ENCODE results near the gene ZC3H12A. TPM values are rescaled to one million over a fixed set of nuclear protein-coding genes. Genes with fewer than 3 reads are reported as not detected.
A peak's percentile ranks its signal among the peaks of the same experiment; 100 is the strongest.

ZC3H12A gene
- total RNA-seq, 1 experiment from 2014 or later, result 51.4 TPM

DNA sequence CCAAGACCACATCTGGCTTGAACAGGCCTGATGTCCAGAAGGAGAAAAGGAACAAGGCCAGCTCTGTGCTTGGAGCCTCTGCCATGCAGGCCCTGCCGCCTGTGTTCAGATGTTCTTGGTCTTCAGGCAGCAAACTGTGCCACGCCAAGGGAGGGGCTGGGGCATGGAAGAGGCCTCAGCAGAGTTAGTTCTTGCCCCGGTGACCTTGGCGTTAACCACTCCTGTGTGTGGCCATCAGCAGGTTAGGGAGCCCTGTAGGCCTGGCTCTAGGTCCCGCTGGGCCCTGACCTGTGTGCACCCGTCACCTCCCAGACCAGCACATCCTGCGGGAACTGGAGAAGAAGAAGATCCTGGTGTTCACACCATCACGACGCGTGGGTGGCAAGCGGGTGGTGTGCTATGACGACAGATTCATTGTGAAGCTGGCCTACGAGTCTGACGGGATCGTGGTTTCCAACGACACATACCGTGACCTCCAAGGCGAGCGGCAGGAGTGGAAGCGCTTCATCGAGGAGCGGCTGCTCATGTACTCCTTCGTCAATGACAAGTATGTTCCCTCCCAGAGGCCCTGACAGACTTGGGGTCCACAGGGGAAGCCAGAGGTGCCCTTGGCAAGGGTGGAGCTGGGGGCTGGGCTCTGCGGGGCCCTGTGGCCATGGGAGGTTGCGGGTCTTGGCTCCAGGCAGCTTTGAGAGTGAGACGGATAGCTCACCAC is 7.1 kb downstream of the ZC3H12A start:
- Mint-ChIP-seq H3K27me3 (ENCODE audit: insufficient read depth, unreplicated experiment) (no peaks in the 10 kb centered on the region), H3K4me3 (ENCODE audit: unreplicated experiment) (no peak overlapping the region), H3K27ac (ENCODE audit: low read depth, unreplicated experiment) (peak overlapping the region; percentile 84), H3K9me3 (ENCODE audit: unreplicated experiment) (no peaks in the 10 kb centered on the region), H3K4me1 (ENCODE audit: insufficient read depth, unreplicated experiment) (peaks cover 34% of the 10 kb centered on the region), H3K36me3 (ENCODE audit: insufficient read depth, unreplicated experiment) (peaks cover 94% of the 10 kb centered on the region)
- POLR2A ChIA-PET, result interaction anchor here (0.7 to 1.5 kb wide), 4 partner anchors 10 to 508 kb away, joined by 3 to 4 read pairs (median 4); partner anchors contain the start of gene SF3A3
- intact Hi-C loops (cut with micrococcal nuclease), result no loop called here
- TF ChIP-seq, protein P1, sequence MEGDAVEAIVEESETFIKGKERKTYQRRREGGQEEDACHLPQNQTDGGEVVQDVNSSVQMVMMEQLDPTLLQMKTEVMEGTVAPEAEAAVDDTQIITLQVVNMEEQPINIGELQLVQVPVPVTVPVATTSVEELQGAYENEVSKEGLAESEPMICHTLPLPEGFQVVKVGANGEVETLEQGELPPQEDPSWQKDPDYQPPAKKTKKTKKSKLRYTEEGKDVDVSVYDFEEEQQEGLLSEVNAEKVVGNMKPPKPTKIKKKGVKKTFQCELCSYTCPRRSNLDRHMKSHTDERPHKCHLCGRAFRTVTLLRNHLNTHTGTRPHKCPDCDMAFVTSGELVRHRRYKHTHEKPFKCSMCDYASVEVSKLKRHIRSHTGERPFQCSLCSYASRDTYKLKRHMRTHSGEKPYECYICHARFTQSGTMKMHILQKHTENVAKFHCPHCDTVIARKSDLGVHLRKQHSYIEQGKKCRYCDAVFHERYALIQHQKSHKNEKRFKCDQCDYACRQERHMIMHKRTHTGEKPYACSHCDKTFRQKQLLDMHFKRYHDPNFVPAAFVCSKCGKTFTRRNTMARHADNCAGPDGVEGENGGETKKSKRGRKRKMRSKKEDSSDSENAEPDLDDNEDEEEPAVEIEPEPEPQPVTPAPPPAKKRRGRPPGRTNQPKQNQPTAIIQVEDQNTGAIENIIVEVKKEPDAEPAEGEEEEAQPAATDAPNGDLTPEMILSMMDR (IDR thresholded peaks at IDR 0.05; ENCODE audit: unreplicated experiment), result no peak
- CTCF ChIA-PET, result interaction anchor here (0.6 to 1.5 kb wide), 3 partner anchors 15 to 1113 kb away, joined by 3 to 6 read pairs (median 5); no protein-coding TSS in a partner anchor
- no TSS peak for BruUV-seq (replicated peaks)
- DNase-seq (ENCODE audit: unreplicated experiment), result peak; percentile 18

DNA sequence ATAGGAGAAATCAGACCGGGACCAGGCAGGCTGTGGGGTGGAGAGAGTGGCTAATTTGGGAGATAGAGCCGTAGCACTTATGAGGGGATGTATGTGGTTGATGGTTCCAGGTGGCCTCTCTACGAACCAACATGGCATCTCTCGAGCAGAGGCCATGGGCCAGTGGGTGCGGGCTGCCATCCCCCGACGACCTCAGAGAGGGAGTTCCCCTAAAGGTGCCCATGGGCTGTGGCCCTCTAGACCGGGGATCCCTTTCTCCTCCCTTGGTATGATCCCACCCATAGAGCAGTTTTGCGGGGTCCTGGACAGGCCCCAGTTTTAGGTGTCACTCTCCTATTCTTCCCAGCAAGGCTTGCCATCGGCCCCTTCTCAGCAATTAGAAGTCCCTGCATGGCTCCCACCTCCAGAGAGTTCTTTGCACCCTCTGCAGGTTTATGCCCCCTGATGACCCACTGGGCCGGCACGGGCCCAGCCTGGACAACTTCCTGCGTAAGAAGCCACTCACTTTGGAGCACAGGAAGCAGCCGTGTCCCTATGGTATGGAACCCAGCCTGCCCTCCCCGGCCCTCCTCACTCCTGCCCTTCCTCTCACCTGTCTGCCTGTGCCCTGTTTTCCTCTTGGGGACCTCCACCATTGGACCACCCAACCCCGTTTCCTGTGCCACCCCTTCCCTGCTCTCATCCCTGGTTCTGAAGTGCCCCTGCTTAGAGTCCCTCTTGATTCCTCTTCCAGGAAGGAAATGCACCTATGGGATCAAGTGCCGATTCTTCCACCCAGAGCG is 7.8 kb downstream of the ZC3H12A start:
- Mint-ChIP-seq H3K9me3 (ENCODE audit: unreplicated experiment) (no peaks in the 10 kb centered on the region), H3K4me3 (ENCODE audit: unreplicated experiment) (peak overlapping the region; percentile 53), H3K4me1 (ENCODE audit: insufficient read depth, unreplicated experiment) (peaks cover 41% of the 10 kb centered on the region), H3K27ac (ENCODE audit: low read depth, unreplicated experiment) (peak overlapping the region; percentile 84), H3K36me3 (ENCODE audit: insufficient read depth, unreplicated experiment) (peaks cover 89% of the 10 kb centered on the region), H3K27me3 (ENCODE audit: insufficient read depth, unreplicated experiment) (no peaks in the 10 kb centered on the region)
- CTCF ChIA-PET, result interaction anchor here (0.7 to 1.5 kb wide), 3 partner anchors 16 to 29 kb away, joined by 4 to 6 read pairs (median 5); no protein-coding TSS in a partner anchor
- intact Hi-C loops (cut with micrococcal nuclease), result no loop called here
- TF ChIP-seq, protein P1 (IDR thresholded peaks at IDR 0.05; ENCODE audit: unreplicated experiment), result no peak
- DNase-seq (ENCODE audit: unreplicated experiment), result peak; percentile 14
- BruUV-seq (replicated peaks), result no TSS peak
- POLR2A ChIA-PET, result interaction anchor here (0.6 to 1.5 kb wide), 3 partner anchors 11 to 1084 kb away, joined by 3 to 4 read pairs (median 4); partner anchors contain the start of gene LSM10

DNA sequence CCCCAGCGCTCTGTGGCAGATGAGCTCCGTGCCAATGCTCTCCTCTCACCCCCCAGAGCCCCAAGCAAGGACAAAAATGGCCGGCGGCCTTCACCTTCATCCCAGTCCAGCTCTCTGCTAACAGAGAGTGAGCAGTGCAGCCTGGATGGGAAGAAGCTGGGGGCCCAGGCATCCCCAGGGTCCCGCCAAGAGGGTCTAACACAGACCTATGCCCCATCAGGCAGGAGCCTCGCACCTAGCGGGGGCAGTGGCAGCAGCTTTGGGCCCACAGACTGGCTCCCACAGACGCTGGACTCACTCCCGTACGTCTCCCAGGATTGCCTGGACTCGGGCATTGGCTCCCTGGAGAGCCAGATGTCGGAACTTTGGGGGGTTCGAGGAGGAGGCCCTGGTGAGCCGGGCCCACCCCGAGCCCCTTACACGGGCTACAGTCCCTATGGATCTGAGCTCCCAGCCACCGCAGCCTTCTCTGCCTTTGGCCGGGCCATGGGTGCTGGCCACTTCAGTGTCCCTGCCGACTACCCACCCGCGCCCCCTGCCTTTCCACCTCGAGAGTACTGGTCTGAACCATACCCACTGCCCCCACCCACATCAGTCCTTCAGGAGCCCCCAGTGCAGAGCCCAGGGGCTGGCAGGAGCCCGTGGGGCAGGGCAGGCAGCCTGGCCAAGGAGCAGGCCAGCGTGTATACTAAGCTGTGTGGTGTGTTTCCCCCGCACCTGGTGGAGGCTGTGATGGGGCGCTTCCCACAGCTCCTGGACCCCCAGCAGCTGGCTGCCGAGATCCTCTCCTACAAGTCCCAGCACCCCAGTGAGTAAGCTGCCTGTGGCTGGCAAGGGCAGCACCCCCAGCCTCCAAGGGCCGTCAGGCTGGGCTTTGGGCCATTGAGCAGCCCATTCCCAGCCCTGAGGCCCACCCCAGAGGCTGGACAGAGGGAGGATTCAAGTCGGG is 8.7 kb downstream of the ZC3H12A start:
- H3K4me3 Mint-ChIP-seq (ENCODE audit: unreplicated experiment), result peak overlapping the region; percentile 53
- no TSS peak for BruUV-seq (replicated peaks)
- no peaks in the 10 kb centered on the region for H3K27me3 Mint-ChIP-seq (ENCODE audit: insufficient read depth, unreplicated experiment)
- ChIA-PET POLR2A (interaction anchor here (0.6 to 1.5 kb wide), 4 partner anchors 9 to 1085 kb away, joined by 3 to 6 read pairs (median 4); partner anchors contain the start of genes LSM10 and ZC3H12A), CTCF (interaction anchor here (0.7 to 1.4 kb wide), 4 partner anchors 17 to 34 kb away, joined by 3 to 5 read pairs (median 4); no protein-coding TSS in a partner anchor)
- no peak overlapping the region for H3K27ac Mint-ChIP-seq (ENCODE audit: low read depth, unreplicated experiment)
- peaks cover 89% of the 10 kb centered on the region for H3K36me3 Mint-ChIP-seq (ENCODE audit: insufficient read depth, unreplicated experiment)
- TF ChIP-seq, protein P1 (IDR thresholded peaks at IDR 0.05; ENCODE audit: unreplicated experiment), result no peak
- intact Hi-C loops (cut with micrococcal nuclease), result no loop called here
- peak; percentile 11 for DNase-seq (ENCODE audit: unreplicated experiment)
- H3K9me3 Mint-ChIP-seq (ENCODE audit: unreplicated experiment), result no peaks in the 10 kb centered on the region
- H3K4me1 Mint-ChIP-seq (ENCODE audit: insufficient read depth, unreplicated experiment), result peaks cover 42% of the 10 kb centered on the region
